Vagina (tissue), 2 donors: ENCODE results near the gene NAV2.

Experiments
- POLR2A ChIP-seq, 2 donors: fragments of 450-650 bp; IDR thresholded peaks; one replicate each; pipeline ENCODE4 v1.6.1; 2017; ENCODE audit warnings: antibody characterized with exemption in 2 of 2, mild to moderate bottlenecking in 2 of 2, moderate library complexity in 2 of 2
- POLR2AphosphoS5 ChIP-seq, 2 donors: sonication (generic); formaldehyde crosslinking; IDR thresholded peaks; one replicate each; pipeline ENCODE4 v1.9.0; 2017; ENCODE audit warnings: antibody characterized with exemption in 2 of 2, mild to moderate bottlenecking in 2 of 2, low read depth in 1 of 2; ENCODE audit not compliant: insufficient read depth in 1 of 2
- TF ChIP-seq, protein P1 (sequence below), 3 experiments: fragments of 450-650 bp in 2 of 3; fragments of 200-600 bp in 1 of 3; sonication (generic) in 1 of 3; IDR thresholded peaks; one replicate each; pipeline ENCODE4 v1.5.1; 2017 to 2019; ENCODE audit warnings: antibody characterized with exemption in 3 of 3, mild to moderate bottlenecking in 2 of 3, moderate library complexity in 2 of 3

DNA sequence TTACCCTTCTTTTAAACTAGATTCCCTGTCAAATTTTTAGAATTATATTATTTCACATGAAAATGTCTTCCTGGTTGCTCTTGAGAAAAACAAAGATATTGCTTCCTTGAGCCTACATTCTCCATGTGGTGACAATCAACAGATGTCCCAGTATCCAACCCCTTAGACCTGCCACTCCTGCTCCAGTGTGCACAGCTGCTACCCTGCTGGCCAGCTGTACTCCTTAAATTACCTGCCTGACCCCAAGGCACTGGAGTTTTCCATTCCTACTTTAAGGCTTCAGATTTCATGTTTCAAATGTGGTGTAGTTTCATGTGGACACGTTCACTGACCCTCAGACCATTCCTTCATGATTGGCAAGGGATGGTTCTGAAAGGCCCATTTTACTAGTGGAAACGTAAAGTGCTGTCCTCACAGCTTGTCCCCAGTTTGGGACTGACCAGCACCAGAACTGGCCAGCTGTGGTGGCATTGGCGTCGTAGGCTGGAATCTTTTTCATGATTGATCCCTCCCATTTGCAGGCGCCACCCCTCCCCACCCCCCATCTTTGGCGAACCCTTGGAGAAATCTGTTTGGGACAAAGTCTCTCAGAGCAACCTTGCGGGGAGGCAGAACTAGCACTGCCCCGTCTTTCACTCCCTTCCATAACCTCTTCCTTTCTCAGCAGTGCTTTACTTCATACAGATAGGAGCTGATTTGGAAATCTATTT, 324.1 kb downstream of the NAV2 start:
- TF ChIP-seq, protein P1, sequence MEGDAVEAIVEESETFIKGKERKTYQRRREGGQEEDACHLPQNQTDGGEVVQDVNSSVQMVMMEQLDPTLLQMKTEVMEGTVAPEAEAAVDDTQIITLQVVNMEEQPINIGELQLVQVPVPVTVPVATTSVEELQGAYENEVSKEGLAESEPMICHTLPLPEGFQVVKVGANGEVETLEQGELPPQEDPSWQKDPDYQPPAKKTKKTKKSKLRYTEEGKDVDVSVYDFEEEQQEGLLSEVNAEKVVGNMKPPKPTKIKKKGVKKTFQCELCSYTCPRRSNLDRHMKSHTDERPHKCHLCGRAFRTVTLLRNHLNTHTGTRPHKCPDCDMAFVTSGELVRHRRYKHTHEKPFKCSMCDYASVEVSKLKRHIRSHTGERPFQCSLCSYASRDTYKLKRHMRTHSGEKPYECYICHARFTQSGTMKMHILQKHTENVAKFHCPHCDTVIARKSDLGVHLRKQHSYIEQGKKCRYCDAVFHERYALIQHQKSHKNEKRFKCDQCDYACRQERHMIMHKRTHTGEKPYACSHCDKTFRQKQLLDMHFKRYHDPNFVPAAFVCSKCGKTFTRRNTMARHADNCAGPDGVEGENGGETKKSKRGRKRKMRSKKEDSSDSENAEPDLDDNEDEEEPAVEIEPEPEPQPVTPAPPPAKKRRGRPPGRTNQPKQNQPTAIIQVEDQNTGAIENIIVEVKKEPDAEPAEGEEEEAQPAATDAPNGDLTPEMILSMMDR (IDR thresholded peaks at IDR 0.05): no peak
- TF ChIP-seq POLR2AphosphoS5 (IDR thresholded peaks at IDR 0.05; ENCODE audit: insufficient read depth in 1 of 2, low read depth in 1 of 2) (no peak), POLR2A (IDR thresholded peaks at IDR 0.05) (no peak)
